Upper lobe of left lung (tissue), 6 donors: ENCODE results near the gene KRTAP9-9. TPM values are rescaled to one million over a fixed set of nuclear protein-coding genes. Genes with fewer than 3 reads are reported as not detected.

Experiments used
- ATAC-seq, 2 donors: fragments of 200-7000 bp; cut with Tn5 transposase; one replicate each; pipeline ENCODE4 v1.9.1; 2022; ENCODE audit warnings: mild to moderate bottlenecking in 2 of 2, moderate library complexity in 2 of 2; ENCODE audit not compliant: low FRiP score in 2 of 2
- DNase-seq, 2 donors: peaks; one replicate each; pipeline ENCODE4 v3.0.0-alpha.2; 2019 to 2020
- H3K27ac ChIP-seq, 4 donors: fragments of 200-600 bp; sonication (generic); one replicate each; pipeline ENCODE4 v1.5.1; 2016 to 2019
- H3K27me3 ChIP-seq, 4 donors: fragments of 200-600 bp; sonication (generic); one replicate each; pipeline ENCODE4 v1.5.1; 2017 to 2019
- H3K36me3 ChIP-seq, 4 donors: fragments of 200-600 bp; sonication (generic); one replicate each; pipeline ENCODE4 v1.5.1; 2016 to 2019
- H3K4me1 ChIP-seq, 4 donors: fragments of 200-600 bp; sonication (generic); one replicate each; pipeline ENCODE4 v1.5.1; 2018 to 2019
- H3K4me3 ChIP-seq, 4 donors: fragments of 200-600 bp; sonication (generic); one replicate each; pipeline ENCODE4 v1.5.1; 2017 to 2019; ENCODE audit warnings: mild to moderate bottlenecking in 2 of 4, moderate library complexity in 1 of 4
- H3K9me3 ChIP-seq, 4 donors: fragments of 200-600 bp; sonication (generic); one replicate each; pipeline ENCODE4 v1.5.1; 2018 to 2019
- CTCF ChIP-seq, 6 experiments: fragments of 450-650 bp in 4 of 6; fragments of 200-600 bp in 2 of 6; sonication (generic) in 2 of 6; IDR thresholded peaks; one replicate each; pipeline ENCODE4 v1.5.1; 2016 to 2019; ENCODE audit warnings: antibody characterized with exemption in 6 of 6
- EP300 ChIP-seq, 4 donors: sonication (generic); formaldehyde crosslinking; IDR thresholded peaks; one replicate each; pipeline ENCODE4 v1.5.1; 2017; ENCODE audit warnings: antibody characterized with exemption in 4 of 4, control low read depth in 2 of 4
- POLR2A ChIP-seq, 4 donors: fragments of 450-650 bp; IDR thresholded peaks; one replicate each; pipeline ENCODE4 v1.5.1; 2016 to 2017; ENCODE audit warnings: antibody characterized with exemption in 4 of 4, mild to moderate bottlenecking in 2 of 4
- POLR2AphosphoS5 ChIP-seq, 2 donors: sonication (generic); formaldehyde crosslinking; IDR thresholded peaks; one replicate each; pipeline ENCODE4 v1.5.1; 2017; ENCODE audit warnings: antibody characterized with exemption in 2 of 2
- WGBS, 2 donors: methylation state at CpG; one replicate each; pipeline ENCODE4 v1.1.5; 2017 to 2018; 5-methylcytosine and 5-hydroxymethylcytosine counted together
- total RNA-seq, 6 donors: library from RNA; depleted of rRNA in 4 of 6; stranded (reverse); fragments of >200 nt in 4 of 6; gene quantifications; one replicate each; pipeline versions ENCODE4 v1.1.0 to v1.2.1, GENCODE V29; 2016 to 2021
- donor health status: DM: no; HTN: no; CAD: no; lungs with moderate emphysema.
- donor health status: DM: no; HTN: yes; CAD: no; lungs with severe emphysema.

Gene KRTAP9-9
- total RNA-seq, 6 donors from 2014 or later: not detected

GRCh38 chr17:41287050-41287449, 31.9 kb downstream of the KRTAP9-9 start:
- TF ChIP-seq POLR2AphosphoS5 (IDR thresholded peaks at IDR 0.05): no peak
- TF ChIP-seq CTCF (IDR thresholded peaks at IDR 0.05): no peak
- no peak for TF ChIP-seq POLR2A (IDR thresholded peaks at IDR 0.05)
- no peak for TF ChIP-seq EP300 (IDR thresholded peaks at IDR 0.05)
- no peak for DNase-seq
- Histone ChIP-seq H3K4me1 (no peaks in the 10 kb centered on the region), H3K9me3 (no peaks in the 10 kb centered on the region), H3K27ac (no peak overlapping the region), H3K4me3 (no peak overlapping the region), H3K27me3 (no peaks in the 10 kb centered on the region), H3K36me3 (no peaks in the 10 kb centered on the region)
- no peak for ATAC-seq
- WGBS, 2 donors: 76 to 80% methylated on average over 3 of the region's 3 CpGs

GRCh38 chr17:41294016-41294415, 38.8 kb downstream of the KRTAP9-9 start:
- ATAC-seq: no peak
- no peak overlapping the region for H3K27ac ChIP-seq
- H3K27me3 ChIP-seq: no peaks in the 10 kb centered on the region
- no peaks in the 10 kb centered on the region for H3K4me1 ChIP-seq
- no peak overlapping the region for H3K4me3 ChIP-seq
- no peaks in the 10 kb centered on the region for H3K9me3 ChIP-seq
- DNase-seq: no peak
- no peaks in the 10 kb centered on the region for H3K36me3 ChIP-seq
- TF ChIP-seq CTCF (IDR thresholded peaks at IDR 0.05): no peak
- no peak for TF ChIP-seq POLR2AphosphoS5 (IDR thresholded peaks at IDR 0.05)
- TF ChIP-seq EP300 (IDR thresholded peaks at IDR 0.05): no peak
- TF ChIP-seq POLR2A (IDR thresholded peaks at IDR 0.05): no peak
- WGBS, 2 donors: 69 to 80% methylated on average over 1 of the region's 1 CpG

GRCh38 chr17:41296846-41297245, 41.7 kb downstream of the KRTAP9-9 start:
- H3K9me3 ChIP-seq: no peaks in the 10 kb centered on the region
- H3K4me1 ChIP-seq: no peaks in the 10 kb centered on the region
- H3K36me3 ChIP-seq: no peaks in the 10 kb centered on the region
- WGBS, 2 donors: 53 to 70% methylated on average over 1 of the region's 1 CpG
- H3K27me3 ChIP-seq: no peaks in the 10 kb centered on the region
- H3K27ac ChIP-seq: no peak overlapping the region
- no peak for ATAC-seq
- TF ChIP-seq POLR2AphosphoS5 (IDR thresholded peaks at IDR 0.05) (no peak), EP300 (IDR thresholded peaks at IDR 0.05) (no peak)
- no peak overlapping the region for H3K4me3 ChIP-seq
- DNase-seq: no peak

GRCh38 chr17:41298458-41299135, 43.4 kb downstream of the KRTAP9-9 start:
- no peaks in the 10 kb centered on the region for H3K27me3 ChIP-seq
- no peak for TF ChIP-seq POLR2A (IDR thresholded peaks at IDR 0.05)
- TF ChIP-seq CTCF (IDR thresholded peaks at IDR 0.05): no peak
- no peak for TF ChIP-seq EP300 (IDR thresholded peaks at IDR 0.05)
- TF ChIP-seq POLR2AphosphoS5 (IDR thresholded peaks at IDR 0.05): no peak
- 90 to 93% methylated on average over 20 of the region's 20 CpGs for WGBS, 2 donors
- no peaks in the 10 kb centered on the region for H3K9me3 ChIP-seq
- H3K4me3 ChIP-seq: no peak overlapping the region
- no peak for ATAC-seq
- peak in 1 of 2 donors; percentile 50 for DNase-seq
- H3K36me3 ChIP-seq: no peaks in the 10 kb centered on the region
- no peak overlapping the region for H3K27ac ChIP-seq
- no peaks in the 10 kb centered on the region for H3K4me1 ChIP-seq

GRCh38 chr17:41301204-41301790, 46.1 kb downstream of the KRTAP9-9 start:
- no peak overlapping the region for H3K4me3 ChIP-seq
- 71 to 76% methylated on average over 5 of the region's 5 CpGs for WGBS, 2 donors
- no peak for ATAC-seq
- H3K9me3 ChIP-seq: no peaks in the 10 kb centered on the region
- H3K27me3 ChIP-seq: no peaks in the 10 kb centered on the region
- H3K36me3 ChIP-seq: no peaks in the 10 kb centered on the region
- no peak overlapping the region for H3K27ac ChIP-seq
- no peak for TF ChIP-seq CTCF (IDR thresholded peaks at IDR 0.05)
- no peak for TF ChIP-seq EP300 (IDR thresholded peaks at IDR 0.05)
- TF ChIP-seq POLR2AphosphoS5 (IDR thresholded peaks at IDR 0.05): no peak
- TF ChIP-seq POLR2A (IDR thresholded peaks at IDR 0.05): no peak
- no peak for DNase-seq
- H3K4me1 ChIP-seq: no peaks in the 10 kb centered on the region
